Daoy (cell line): ENCODE measurements around the gene IL21R. TPM values are rescaled to one million over a fixed set of nuclear protein-coding genes. Genes with fewer than 3 reads are reported as not detected.

Experiments
- DNase-seq: peaks from one replicate; pipeline ENCODE4 v3.0.0-alpha.2; 2015; ENCODE audit warnings: low read depth
- total RNA-seq: library from RNA; depleted of rRNA; stranded (reverse); fragments of >200 nt; shearing (Covaris generic); gene quantifications from 2 replicates; pipeline ENCODE4 v1.2.3, GENCODE V29; 2014; rRNA removed

Gene IL21R
- total RNA-seq, 1 experiment from 2014 or later: not detected

DNA sequence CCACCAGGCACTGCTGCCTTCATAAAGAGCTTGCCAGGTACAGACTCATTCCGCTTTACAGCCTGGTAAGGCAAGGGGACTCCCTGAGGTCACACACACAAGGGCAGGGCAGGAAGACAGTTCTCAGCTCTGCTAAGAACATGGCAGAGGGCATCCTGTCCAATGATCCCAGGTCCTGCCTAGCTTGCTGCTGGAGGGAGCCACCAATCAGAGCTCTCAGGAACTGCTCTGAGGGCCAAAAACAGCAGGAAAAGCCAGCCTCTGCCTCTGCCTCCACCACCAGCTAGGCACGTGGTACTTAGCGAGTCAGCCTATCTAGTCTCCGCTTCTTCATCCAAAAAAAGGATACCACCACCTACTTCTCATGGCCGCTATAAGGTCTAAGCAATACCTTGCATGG, 81.7 kb downstream of the IL21R start:
- DNase-seq: no peak

DNA sequence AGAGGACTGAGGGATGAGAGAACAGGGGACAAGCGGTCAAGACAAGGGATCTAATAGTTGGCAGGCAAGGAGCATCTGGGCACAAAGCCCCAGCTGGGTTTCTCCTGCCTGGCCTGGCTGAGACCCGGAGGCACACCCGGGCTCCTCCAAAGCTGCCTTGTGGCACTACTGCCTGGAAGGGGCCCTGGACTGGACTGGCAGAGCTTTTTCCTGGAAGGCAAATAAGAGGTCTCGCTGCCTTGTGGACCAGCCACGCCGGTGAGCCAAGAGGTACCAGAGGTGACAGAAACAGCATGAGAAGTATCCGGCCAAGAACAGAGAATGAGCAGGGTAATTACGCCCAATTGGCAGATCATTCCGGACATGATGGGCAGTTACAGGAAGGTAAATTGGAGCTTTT, 83.2 kb downstream of the IL21R start:
- no peak for DNase-seq

DNA sequence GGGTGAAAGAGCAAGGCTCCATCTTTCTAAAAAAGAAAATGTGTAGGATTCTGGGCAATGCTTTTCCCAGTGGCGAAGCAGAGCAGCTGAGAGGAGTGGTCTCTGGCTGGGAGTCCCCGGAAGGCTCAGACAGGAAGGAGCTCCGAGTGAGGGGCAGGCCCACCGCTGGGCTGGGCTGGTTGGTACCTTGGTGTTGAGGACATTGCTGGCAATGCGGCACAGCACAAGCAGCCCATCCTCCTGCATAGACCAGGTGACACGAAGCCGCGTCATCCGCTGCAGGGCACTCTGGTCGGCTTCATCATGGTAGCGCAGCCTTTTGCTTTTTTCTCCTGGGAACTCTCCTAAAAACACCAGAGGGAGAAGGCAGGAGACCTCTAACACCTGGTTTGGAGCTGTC, 83.8 kb downstream of the IL21R start:
- no peak for DNase-seq

DNA sequence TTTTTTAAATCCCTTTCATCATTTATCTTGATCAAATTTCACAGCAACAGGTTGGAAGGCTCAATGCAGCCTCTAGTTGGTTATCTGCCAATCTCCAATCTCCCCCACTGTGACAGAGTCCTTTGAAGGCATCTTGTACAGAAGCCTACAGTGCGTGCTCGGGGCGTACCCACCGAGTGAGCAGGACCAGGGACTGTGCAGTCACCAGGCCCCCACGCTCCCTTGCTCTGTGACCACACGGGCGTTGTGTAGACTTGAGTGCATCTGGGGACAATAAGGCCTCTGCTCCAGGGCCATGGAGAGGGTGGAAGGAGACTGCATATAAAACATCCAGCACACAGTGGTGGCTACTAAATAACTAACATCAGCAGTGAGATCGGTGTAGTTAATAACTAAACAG, 84.4 kb downstream of the IL21R start:
- no peak for DNase-seq

DNA sequence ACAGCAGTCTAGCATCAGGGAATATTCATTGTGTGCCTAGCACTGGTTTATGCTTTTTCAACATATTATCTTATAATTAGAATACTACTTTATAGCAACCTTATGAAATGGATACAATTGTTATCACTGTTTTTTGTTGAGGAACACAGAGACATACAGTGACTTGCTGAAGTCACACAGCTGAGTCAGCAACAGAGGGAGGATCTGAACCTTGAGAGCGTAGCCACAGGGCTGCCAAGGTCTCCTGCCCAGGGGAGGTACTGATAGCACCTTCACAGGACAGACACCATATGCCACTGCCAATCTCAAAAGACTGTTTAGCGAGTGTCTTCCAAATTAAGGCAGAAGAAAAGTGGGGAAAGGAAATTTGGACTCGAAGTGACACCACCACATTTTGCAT, 84.8 kb downstream of the IL21R start:
- no peak for DNase-seq

DNA sequence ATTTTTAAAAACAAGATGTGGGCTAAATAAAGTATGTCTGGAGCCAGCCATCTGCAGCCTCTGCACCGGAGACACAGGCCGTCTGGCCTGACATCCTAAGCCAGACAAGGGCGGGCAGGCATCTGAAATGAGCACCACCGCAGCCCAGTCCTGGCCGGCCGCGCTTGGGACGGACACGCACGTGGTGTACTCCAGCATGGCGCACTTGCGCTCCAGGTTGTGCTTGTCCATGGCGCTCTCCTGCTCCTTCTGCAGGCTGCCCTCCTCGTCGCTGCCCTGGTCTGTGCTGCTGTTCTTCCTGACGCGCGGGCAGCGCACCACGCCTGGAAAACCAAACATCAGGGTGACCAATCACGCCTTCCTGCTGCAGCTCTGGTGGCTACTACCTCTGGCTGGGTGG, 87.4 kb downstream of the IL21R start:
- no peak for DNase-seq

DNA sequence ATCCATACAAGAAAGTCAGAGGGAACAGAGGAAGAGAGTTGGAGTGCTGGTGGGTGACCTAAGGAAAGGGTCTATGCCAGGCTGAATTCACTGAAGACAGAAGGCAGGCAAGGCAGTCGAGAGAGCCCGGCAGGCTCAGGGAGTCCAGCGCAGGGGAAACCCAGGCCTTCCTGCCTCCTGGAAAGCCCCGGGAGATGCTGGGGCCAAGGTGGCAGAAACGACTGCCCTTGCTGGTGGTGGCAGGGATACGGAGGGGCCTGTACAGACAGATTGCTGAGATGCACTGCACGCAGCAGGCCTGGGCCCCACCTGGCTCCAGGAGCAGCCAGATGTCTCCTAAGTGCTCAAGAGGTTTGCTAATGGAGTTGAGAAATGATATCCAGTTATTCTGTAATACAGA, 87.9 kb downstream of the IL21R start:
- DNase-seq: no peak

DNA sequence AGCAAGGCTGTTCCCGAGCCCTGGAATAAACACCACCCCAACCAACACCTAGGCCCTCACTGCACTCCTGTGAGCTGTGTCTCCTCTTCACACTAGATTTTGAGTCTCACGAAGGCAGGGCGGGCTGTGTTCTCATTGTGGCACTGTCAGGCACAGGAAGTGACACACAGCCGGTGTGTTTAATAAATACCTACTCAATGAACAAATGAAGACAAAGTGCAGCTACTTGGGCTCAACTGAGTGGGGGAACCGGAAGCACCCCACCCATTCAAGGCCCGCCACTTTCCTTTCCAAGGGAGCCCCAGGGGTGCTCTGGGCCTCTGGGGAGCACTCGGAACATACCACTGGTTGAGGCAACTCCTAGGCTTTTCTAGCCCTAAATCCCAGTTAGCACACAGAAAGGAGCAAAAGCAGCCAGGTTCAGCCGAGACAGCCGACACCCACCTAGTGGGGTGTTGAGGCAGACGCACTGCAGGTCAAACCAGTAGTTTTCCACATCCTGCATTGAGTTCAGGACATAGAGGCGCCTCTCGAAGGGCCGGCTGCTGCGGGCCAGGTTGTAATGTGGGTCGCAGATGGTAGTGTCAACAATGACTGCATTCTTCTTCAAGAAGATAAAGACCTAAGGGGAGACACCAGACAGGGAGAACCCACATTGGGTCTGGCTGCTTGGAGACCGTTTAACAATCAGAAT, 90.1 kb downstream of the IL21R start:
- DNase-seq: no peak

DNA sequence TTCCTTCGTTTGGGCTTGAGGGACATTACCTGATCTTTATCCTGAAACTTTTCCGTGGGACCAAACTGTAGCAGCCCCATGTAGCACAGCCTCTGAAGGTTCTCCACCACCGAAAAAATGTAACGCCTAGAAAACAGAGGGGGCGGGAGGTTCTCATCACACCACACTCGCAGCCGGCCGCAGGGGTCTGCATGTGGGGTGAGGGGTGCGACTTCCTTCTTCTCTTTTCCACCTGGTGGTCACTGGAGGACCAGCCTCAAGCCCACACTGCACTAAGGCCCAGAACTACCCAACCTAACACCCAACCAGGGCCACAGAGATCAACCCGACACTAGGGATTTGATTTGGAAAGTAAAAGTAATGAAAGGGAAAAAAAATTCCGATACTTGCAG, 90.6 kb downstream of the IL21R start:
- DNase-seq: no peak

DNA sequence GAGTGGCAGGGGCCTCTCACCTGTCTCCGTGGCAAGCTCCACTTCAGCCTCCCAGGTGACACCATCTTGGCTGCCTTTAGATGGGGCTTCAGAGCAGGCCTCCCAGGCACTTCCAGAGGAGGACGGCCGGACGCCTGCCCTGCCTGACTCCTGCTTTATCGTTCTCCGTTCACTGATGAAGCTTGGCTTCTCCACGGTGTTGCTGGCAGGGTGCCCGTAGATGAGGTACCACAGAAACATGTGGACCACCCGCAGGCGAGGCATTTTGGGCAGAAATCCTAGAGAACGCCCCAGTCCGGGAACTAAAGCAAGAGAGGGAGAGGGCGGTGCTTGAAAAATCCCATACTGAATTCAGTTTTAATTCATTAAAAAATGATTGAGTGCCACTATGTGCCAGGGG, 93.2 kb downstream of the IL21R start:
- no peak for DNase-seq

DNA sequence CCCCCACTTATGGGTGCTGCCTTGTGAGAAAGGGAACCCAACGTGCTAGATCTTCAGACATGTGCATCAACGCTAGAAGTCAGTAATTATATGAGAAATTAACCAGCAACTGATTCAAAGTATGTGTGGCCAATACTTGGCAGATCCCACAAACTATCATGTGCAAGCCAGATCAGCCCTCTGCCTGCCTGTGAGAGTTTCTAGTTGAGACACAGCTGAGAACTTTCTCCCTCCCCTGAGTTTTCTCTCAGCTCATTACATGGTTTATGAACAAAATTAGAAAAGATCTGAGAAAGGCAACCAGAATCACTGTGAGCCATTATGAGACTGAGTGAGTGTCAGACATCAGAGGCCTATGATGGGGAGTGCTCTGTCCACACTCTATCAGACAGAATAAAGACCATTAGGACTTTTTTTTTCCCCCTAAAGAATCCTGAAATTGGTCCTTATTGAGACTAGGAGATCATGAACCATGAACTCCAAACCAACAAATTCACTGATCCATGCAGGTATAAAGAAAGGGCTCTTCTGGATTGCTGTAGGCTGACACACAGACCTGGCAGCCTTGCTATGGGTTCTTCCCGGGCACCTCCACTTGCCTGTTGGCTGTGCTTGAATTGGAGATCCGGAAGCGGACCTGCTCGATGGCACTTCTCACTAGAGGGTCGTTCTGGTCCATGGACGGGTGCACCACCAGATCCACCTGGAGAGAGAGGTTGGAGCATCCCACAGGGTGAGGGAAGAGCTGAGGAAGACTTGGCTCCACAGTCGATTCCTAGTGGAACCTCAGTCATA, 96.3 kb downstream of the IL21R start:
- no peak for DNase-seq

DNA sequence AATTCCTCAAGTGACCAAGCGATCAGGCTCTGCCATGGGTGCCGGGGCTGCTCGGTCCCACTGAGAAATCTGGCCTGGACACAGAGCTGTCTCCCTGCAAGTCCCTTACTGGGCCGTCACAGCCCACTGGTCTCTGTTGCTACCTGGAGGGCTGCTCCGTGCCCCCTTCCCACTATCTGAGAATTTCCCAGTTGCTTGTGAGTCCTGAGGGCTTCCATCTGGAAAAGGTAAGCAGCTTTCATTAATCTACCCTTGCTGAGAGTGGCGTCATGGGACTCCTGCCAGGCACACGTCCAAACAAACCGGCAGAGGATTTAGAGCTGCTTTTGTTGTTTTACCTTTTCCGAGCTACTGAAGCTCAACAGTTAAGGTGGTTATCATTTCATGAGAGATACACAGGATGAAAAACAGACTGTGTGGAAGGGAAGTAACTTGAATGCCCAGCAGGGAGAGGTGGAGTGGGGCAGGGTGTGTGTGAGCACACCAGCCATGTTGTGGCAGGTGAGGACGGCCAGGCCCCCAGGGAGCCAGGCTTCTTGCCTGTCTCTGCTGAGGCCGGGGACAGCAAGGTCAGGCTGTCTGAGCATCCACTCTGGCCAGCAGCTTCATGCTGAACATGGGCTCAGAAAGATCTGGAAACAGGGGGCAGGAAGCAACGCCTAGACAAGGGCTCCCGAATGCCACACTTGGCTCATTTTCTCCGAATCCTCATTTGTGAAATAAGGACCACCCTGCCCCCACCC, 97.1 kb downstream of the IL21R start:
- DNase-seq: no peak

DNA sequence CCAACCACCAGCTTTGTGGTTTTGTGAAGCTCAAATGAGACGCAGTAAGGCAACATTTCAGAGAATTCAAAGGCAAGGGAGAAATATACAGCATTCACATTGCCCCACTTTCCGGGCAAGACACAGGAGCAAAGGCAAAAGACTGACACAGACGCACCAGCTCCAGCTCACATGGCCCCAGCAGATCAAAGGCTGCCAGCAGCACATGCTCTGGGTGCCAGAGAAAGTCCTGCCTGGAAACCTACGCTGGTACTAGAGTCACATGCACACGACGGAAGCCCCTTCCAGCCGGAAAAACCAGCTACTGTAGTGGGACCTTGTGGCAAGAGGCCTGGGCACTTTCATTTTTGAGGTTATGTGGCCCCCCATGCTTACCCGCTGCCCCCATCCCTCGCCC, 97.7 kb downstream of the IL21R start:
- DNase-seq: no peak

DNA sequence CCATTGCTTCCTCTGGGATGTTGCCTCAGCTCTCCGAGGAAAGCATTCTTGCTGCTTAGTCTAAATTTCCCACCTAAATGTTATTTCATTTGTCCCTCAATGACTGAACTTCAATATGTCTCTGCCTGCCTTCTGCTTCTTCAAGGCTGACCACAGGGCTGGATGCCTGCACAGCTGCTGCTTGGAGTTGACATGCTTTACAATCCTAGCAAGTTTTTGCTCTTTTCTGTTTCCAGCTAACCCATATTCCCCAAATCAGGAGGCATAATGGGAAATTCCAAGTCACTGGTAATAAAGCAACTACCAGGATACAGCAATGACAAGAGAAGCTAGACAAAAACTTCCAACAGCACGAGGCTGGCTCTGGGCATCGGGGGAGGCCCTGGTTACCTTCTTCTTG, 98.8 kb downstream of the IL21R start:
- no peak for DNase-seq

Other genes starting within 250 kb of the IL21R start
- gene KDM8, start 198.6 kb upstream of the IL21R start, total RNA-seq: 2.3 and 3.7 TPM in 2 replicates
- gene NSMCE1, start 133.4 kb upstream of the IL21R start, total RNA-seq: 64.6 and 68.8 TPM in 2 replicates
- gene IL4R, start 88.2 kb upstream of the IL21R start, total RNA-seq: 6.2 and 8.6 TPM in 2 replicates
- 44.4 and 46.9 TPM in 2 replicates for gene GTF3C1, start 147.7 kb downstream of the IL21R start, total RNA-seq
- gene KATNIP, start 148.0 kb downstream of the IL21R start, total RNA-seq: 4.3 and 6.8 TPM in 2 replicates